NCI-H748 (cell line): ENCODE data around the gene ZNF462.

ENCODE experiments used
- DNase-seq: peaks from one replicate; lab custom pipeline; 2025; ENCODE audit not compliant: unreplicated experiment; lab: John Stamatoyannopoulos, UW

ZNF462 gene

GRCh38 chr9:106861640-106862109, 1.3 kb upstream of the ZNF462 start:
- DNase-seq, result peak; percentile 46

GRCh38 chr9:106862110-106862820, 701 bp upstream of the ZNF462 start:
- peak; percentile 82 for DNase-seq

GRCh38 chr9:106864373-106865143, 1.6 kb downstream of the ZNF462 start:
- DNase-seq, result peak; percentile 65

GRCh38 chr9:106866243-106866642, 3.3 kb downstream of the ZNF462 start:
- DNase-seq, result peak; percentile 9

GRCh38 chr9:106867286-106867685, 4.3 kb downstream of the ZNF462 start:
- no peak for DNase-seq

GRCh38 chr9:106868087-106868486, 5.1 kb downstream of the ZNF462 start:
- no peak for DNase-seq

- no peak for DNase-seq
Observed at GRCh38 chr9:106868565-106868964, 5.6 kb downstream of the ZNF462 start.

- DNase-seq, result no peak
Observed at GRCh38 chr9:106869028-106869427, 6.1 kb downstream of the ZNF462 start.

GRCh38 chr9:106869458-106869857, 6.5 kb downstream of the ZNF462 start:
- DNase-seq, result no peak

GRCh38 chr9:106872641-106873040, 9.7 kb downstream of the ZNF462 start:
- no peak for DNase-seq

- DNase-seq, result no peak
Observed at GRCh38 chr9:106874031-106874430, 11.1 kb downstream of the ZNF462 start.

- DNase-seq, result no peak
Observed at GRCh38 chr9:106874652-106875051, 11.7 kb downstream of the ZNF462 start.

- no peak for DNase-seq
Observed at GRCh38 chr9:106875529-106875928, 12.6 kb downstream of the ZNF462 start.

GRCh38 chr9:106877345-106877744, 14.4 kb downstream of the ZNF462 start:
- no peak for DNase-seq

GRCh38 chr9:106878081-106878837, 15.3 kb downstream of the ZNF462 start:
- no peak for DNase-seq

GRCh38 chr9:106878934-106879333, 16.0 kb downstream of the ZNF462 start:
- peak; percentile 82 for DNase-seq

GRCh38 chr9:106879439-106879882, 16.5 kb downstream of the ZNF462 start:
- DNase-seq, result peak; percentile 30

- DNase-seq, result no peak
Observed at GRCh38 chr9:106880081-106880480, 17.1 kb downstream of the ZNF462 start.

GRCh38 chr9:106880863-106881262, 17.9 kb downstream of the ZNF462 start:
- DNase-seq, result no peak

GRCh38 chr9:106883030-106883429, 20.1 kb downstream of the ZNF462 start:
- peak; percentile 4 for DNase-seq

GRCh38 chr9:106883626-106884190, 20.7 kb downstream of the ZNF462 start:
- no peak for DNase-seq
